ENCODE data around the gene BUD31. TPM values are rescaled to one million over a fixed set of nuclear protein-coding genes. Genes with fewer than 3 reads are reported as not detected.

Gene BUD31
- total RNA-seq, 6 donors from 2014 or later = 48.8 to 85.7 (median 63.8) TPM

DNA sequence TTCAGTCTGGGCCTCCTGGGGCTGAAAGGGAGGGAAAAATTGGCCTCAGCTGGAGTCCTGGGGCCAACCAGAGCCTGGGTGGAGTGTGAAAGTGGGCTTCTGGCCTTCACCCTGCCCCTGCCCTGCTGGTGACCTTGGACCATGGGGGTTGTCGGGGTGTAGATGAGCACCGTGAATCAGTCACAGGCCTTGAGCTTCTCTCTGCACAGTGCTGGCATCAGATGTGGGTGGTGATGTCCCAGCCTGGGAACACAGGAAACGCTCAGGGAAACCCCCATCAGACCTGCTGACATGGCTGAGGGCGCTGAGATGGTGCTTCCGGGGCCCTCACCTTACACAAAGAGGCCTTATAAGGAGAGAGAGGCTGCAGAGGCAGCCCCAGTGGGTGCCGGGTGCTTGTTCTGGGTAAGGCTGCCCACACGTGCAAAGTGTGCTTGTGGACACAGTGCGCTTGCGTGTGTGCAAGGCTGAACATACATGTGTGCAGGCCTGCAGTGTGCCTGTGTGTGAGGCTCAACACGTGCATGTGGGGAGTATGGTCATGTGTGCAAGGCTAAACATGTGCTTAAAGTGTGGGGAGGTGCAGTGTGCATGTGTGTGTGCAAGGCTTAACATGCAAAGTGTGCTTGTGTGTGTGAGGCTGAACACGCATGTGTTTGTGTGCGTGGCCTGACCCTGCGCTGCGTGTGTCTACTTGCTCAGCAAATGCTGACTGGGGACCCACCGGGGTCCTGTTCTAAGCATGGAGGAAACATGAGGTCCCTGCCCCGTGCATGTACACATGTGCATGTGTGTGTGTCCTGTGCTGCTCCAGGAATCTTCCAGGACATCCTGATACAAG, 27.7 kb upstream of the BUD31 start:
- DNase-seq = peak in 1 of 2 donors; percentile 63
- H3K4me1 ChIP-seq = peaks cover 43 to 65% (median 50%) of the 10 kb centered on the region in 4 donors
- peak overlapping the region in 3 of 4 donors; percentile 2 to 31 (median 12) for H3K4me3 ChIP-seq
- H3K27ac ChIP-seq = peak overlapping the region; percentile 83 to 96 (median 93)
- TF ChIP-seq CTCF (IDR thresholded peaks at IDR 0.05) (no peak), POLR2AphosphoS5 (IDR thresholded peaks at IDR 0.05) (peak in 1 of 2 donors; percentile 2)
- H3K36me3 ChIP-seq = peaks cover 0 to 45% (median 24%) of the 10 kb centered on the region in 4 donors
- no peaks in the 10 kb centered on the region for H3K9me3 ChIP-seq
- H3K27me3 ChIP-seq = no peaks in the 10 kb centered on the region
- ATAC-seq (ENCODE audit: low FRiP score in 2 of 2) = peak; percentile 1 to 52
- WGBS, 2 donors = 55 to 59% methylated on average over 9 to 16 of the region's 16 CpGs

- WGBS, 2 donors = 74 to 78% methylated on average over 3 to 7 of the region's 7 CpGs
- H3K27me3 ChIP-seq = no peaks in the 10 kb centered on the region
- ATAC-seq (ENCODE audit: low FRiP score in 2 of 2) (no peak), DNase-seq (no peak)
- peaks cover 37 to 59% (median 44%) of the 10 kb centered on the region in 4 donors for H3K4me1 ChIP-seq
- no peaks in the 10 kb centered on the region for H3K9me3 ChIP-seq
- H3K27ac ChIP-seq = peak overlapping the region in 3 of 4 donors; percentile 31 to 92 (median 64)
- TF ChIP-seq POLR2A (IDR thresholded peaks at IDR 0.05) = no peak
- TF ChIP-seq EP300 (IDR thresholded peaks at IDR 0.05) = no peak
- no peak for TF ChIP-seq POLR2AphosphoS5 (IDR thresholded peaks at IDR 0.05)
- TF ChIP-seq CTCF (IDR thresholded peaks at IDR 0.05) = no peak
- H3K36me3 ChIP-seq = peaks cover 5 to 51% (median 30%) of the 10 kb centered on the region in 4 donors
- H3K4me3 ChIP-seq = no peak overlapping the region
Observed at GRCh38 chr7:99381664-99382075, 27.1 kb upstream of the BUD31 start.

DNA sequence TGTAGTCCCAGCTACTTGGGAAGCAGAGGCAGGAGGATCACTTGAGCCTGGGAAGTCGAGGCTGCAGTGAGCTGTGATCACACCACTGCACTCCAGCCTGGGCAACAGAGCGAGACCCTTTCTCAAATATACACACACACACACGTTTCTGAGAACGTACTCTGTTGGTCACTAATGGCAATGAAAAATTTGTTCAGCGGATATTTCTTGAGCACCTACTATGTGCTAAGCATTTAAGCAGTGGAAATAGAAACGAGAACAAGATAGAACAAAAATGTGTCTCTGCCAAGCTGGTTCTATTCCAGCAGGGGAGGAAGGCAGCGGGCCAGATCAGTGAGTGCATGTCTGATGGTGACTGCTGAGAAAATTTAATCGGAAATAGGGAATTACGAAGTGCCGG, 25.6 kb upstream of the BUD31 start:
- Histone ChIP-seq H3K27ac (no peak overlapping the region), H3K36me3 (peaks cover 9 to 51% (median 31%) of the 10 kb centered on the region in 4 donors), H3K9me3 (no peaks in the 10 kb centered on the region), H3K27me3 (no peaks in the 10 kb centered on the region), H3K4me3 (no peak overlapping the region), H3K4me1 (peaks cover 36 to 45% (median 40%) of the 10 kb centered on the region in 4 donors)
- TF ChIP-seq POLR2AphosphoS5 (IDR thresholded peaks at IDR 0.05) = no peak
- no peak for TF ChIP-seq POLR2A (IDR thresholded peaks at IDR 0.05)
- no peak for TF ChIP-seq CTCF (IDR thresholded peaks at IDR 0.05)
- no peak for TF ChIP-seq EP300 (IDR thresholded peaks at IDR 0.05)
- DNase-seq (no peak), ATAC-seq (ENCODE audit: low FRiP score in 2 of 2) (no peak)
- 92 to 93% methylated on average over 10 of the region's 10 CpGs for WGBS, 2 donors

- TF ChIP-seq POLR2AphosphoS5 (IDR thresholded peaks at IDR 0.05) (no peak), EP300 (IDR thresholded peaks at IDR 0.05) (no peak), CTCF (IDR thresholded peaks at IDR 0.05) (no peak), POLR2A (IDR thresholded peaks at IDR 0.05) (no peak)
- peaks cover 11 to 55% (median 35%) of the 10 kb centered on the region in 4 donors for H3K36me3 ChIP-seq
- no peak overlapping the region for H3K4me3 ChIP-seq
- H3K27ac ChIP-seq = no peak overlapping the region
- 84 to 92% methylated on average over 5 to 13 of the region's 13 CpGs for WGBS, 2 donors
- H3K9me3 ChIP-seq = no peaks in the 10 kb centered on the region
- ATAC-seq (ENCODE audit: low FRiP score in 2 of 2) (no peak), DNase-seq (no peak)
- H3K27me3 ChIP-seq = no peaks in the 10 kb centered on the region
- peaks cover 30 to 38% (median 34%) of the 10 kb centered on the region in 4 donors for H3K4me1 ChIP-seq
Observed at GRCh38 chr7:99383791-99384370, 24.9 kb upstream of the BUD31 start.
